HUDEP-2 (cell line): Measurements from ENCODE around the gene OR8A1.
"Not testable (repeated sequence)": the region's sequence is repeated elsewhere in the genome, so short reads cannot be mapped to it uniquely, and the experiment has no call there.

Source experiments
- DNase-seq, 76 experiments: peaks; one replicate each; lab custom pipeline; 2025; ENCODE audit not compliant: unreplicated experiment in 76 of 76; lab: John Stamatoyannopoulos, UW

Gene OR8A1

DNA sequence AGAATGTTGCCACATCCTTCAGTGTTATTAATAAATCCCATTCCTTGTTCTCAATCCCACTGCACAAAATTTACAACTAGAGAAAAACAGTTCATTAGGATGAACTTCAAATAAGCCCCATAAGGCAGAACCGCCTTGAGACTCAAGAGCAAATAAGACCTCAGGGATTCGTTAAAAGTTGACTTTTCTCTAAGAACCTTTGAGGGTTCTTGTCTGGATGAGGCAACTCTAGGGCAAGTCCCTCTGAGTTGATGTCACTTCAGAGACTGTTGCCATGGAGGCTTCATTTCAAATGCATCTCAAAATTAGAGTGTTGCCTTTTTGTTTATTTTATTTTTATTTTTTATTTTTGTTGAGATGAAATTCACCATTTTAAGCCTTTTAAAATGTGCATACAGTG, 21.6 kb downstream of the OR8A1 start:
- DNase-seq, result no peak

GRCh38 chr11:124592627-124593026, 22.8 kb downstream of the OR8A1 start:
- no peak for DNase-seq

- DNase-seq, result no peak
These were observed 25.5 kb downstream of the OR8A1 start for GRCh38 chr11:124595302-124595701.

GRCh38 chr11:124597626-124598025, 27.8 kb downstream of the OR8A1 start:
- DNase-seq, result no peak

- no peak for DNase-seq
These were observed 31.0 kb downstream of the OR8A1 start for GRCh38 chr11:124600621-124601320.

DNA sequence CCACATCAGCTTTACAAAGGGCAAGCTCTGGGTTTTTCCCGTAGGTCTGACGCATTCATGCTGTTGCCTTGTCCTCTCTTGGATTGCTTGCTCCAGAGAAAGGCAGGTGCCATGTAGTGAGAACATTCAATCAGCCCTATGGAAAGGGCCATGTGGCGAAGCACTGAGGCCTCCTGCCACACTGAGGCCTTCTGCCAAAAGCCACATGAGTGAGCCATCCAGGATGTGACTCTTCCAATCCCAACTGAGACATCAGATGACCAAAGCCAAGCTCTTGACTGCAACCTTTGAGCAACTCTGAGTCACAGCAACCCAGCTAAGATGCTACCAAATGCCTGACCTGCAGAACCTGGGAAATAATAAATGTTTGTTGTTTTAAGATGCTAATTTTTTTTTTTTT, 32.4 kb downstream of the OR8A1 start:
- no peak for DNase-seq

GRCh38 chr11:124602723-124603122, 32.9 kb downstream of the OR8A1 start:
- not testable (repeated sequence) for DNase-seq

DNA sequence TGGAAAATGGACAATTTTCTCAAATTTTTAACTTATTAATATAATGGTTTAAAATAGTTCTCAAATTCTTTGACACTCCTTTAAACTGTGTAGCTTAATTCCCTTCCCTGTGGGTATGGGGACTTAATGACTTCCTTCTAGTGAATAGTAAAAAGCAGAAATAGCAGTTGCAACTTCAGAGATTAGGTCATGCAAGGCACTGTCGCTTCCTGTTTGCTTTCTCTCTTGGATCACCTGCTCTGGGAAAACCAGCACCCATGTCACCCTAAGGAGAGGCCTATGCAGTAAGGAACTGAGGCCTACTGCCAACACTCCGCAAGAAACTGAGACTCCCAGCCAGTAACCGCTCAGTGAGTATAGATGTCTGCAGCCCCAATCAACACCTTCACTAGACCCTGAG, 35.9 kb downstream of the OR8A1 start:
- no peak for DNase-seq

DNA sequence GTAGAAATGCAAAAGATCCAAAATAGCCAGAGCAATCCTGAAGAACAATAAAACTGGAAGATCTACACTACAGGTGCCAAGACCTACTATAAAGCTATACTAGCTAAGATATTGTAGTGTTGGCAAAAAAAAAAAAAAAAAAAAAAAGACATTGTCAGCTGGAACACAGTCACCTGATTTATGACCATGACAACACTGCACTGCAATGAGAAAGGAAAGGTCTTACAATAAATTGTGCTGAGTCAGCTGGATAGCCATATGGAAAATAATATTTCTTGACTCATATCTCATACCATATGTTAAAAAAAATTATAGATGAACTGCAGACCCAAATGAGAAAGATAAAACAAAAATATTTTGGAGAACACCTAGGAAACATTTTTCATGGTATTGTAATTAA, 38.4 kb downstream of the OR8A1 start:
- DNase-seq, result no peak

GRCh38 chr11:124610295-124610694, 40.5 kb downstream of the OR8A1 start:
- no peak for DNase-seq

DNA sequence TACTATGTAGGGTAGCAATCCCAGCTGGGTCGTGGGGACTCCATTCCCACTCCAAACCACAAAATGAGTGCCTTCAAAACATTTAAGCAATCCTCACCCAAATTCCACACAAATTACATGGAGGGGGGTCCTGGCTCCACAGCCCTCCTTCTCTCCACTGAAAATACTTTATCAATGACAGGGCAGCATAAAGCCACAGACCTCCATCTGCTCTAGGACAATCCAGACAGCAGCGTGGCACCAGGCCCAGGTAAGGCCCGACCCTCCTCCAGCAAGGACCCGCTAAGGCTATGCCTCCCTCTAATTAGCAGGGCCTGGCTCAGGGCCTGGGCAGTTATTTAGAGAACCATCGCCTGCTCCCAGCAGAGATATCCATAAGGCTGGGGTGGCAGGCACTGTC, 41.3 kb downstream of the OR8A1 start, which contains the start of gene PANX3:
Gene PANX3 (plus strand): TSS at position 365 of the 400 bp plus-strand sequence. CDS start 129 bp downstream, outside the sequence.
- no peak for DNase-seq

- DNase-seq, result no peak
These were observed 42.2 kb downstream of the OR8A1 start for GRCh38 chr11:124612045-124612444.

DNA sequence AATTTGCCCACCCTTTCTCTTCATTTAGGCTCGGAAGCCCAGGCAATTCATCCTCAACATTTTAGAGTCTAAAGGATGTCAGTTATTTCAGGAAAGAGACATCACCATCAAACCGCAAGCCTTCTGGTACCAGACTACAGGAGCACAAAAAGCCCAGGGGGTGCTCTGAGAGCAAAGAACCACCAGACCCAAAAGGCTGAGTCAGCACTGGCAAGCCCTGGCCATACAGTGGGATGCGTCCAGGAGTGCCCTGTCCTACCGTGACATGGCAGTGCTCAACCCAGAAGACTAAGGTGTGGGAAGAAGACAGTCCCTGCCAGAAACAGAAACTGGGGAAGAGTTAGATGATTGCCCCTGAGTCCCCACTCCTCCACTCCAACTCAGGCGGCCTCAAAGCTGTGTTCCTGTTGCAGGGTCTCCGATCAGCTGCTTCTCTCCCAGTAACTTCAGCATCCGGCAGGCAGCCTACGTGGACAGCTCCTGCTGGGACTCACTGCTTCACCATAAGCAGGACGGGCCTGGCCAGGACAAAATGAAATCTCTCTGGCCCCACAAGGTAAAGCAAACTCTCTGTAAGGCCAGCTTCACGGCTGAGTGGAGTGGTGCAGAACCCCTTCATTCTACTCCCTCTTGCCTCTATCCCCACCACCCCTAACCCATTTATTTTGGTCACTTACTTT, 42.9 kb downstream of the OR8A1 start:
- no peak for DNase-seq

- DNase-seq, result no peak
These were observed 49.1 kb downstream of the OR8A1 start for GRCh38 chr11:124618863-124619262.
